ENCODE data around the gene BOLL.
"Not testable (repeated sequence)": the region's sequence is repeated elsewhere in the genome, so short reads cannot be mapped to it uniquely, and the experiment has no call there.

BOLL gene

GRCh38 chr2:197707316-197708213 is 77.6 kb downstream of the BOLL start:
- no peak for DNase-seq (ENCODE audit: low read depth in 1 of 2, low spot score in 1 of 2)

GRCh38 chr2:197706839-197707207 is 78.3 kb downstream of the BOLL start:
- no peak for DNase-seq (ENCODE audit: low read depth in 1 of 2, low spot score in 1 of 2)

GRCh38 chr2:197705912-197706838 is 78.9 kb downstream of the BOLL start:
- no peak for DNase-seq (ENCODE audit: low read depth in 1 of 2, low spot score in 1 of 2)

- DNase-seq (ENCODE audit: low read depth in 1 of 2, low spot score in 1 of 2): peak; percentile 82 to 92
Measured at GRCh38 chr2:197705121-197705911, 79.8 kb downstream of the BOLL start, which contains the start of gene MARS2. Gene MARS2 (plus strand): TSS chr2:197705369. CDS start chr2:197705406, 37 bp downstream.

GRCh38 chr2:197704434-197705120 is 80.5 kb downstream of the BOLL start:
- no peak for DNase-seq (ENCODE audit: low read depth in 1 of 2, low spot score in 1 of 2)

GRCh38 chr2:197700960-197701359 is 84.2 kb downstream of the BOLL start:
- no peak for DNase-seq (ENCODE audit: low read depth in 1 of 2, low spot score in 1 of 2)

- not testable (repeated sequence) for DNase-seq (ENCODE audit: low read depth in 1 of 2, low spot score in 1 of 2)
Measured at GRCh38 chr2:197699724-197700123, 85.4 kb downstream of the BOLL start.

- DNase-seq (ENCODE audit: low read depth in 1 of 2, low spot score in 1 of 2): not testable (repeated sequence)
Measured at GRCh38 chr2:197696571-197696970, 88.5 kb downstream of the BOLL start.

GRCh38 chr2:197695971-197696370 is 89.1 kb downstream of the BOLL start:
- not testable (repeated sequence) for DNase-seq (ENCODE audit: low read depth in 1 of 2, low spot score in 1 of 2)

GRCh38 chr2:197695206-197695605 is 89.9 kb downstream of the BOLL start:
- DNase-seq (ENCODE audit: low read depth in 1 of 2, low spot score in 1 of 2): not testable (repeated sequence)

- no peak for DNase-seq (ENCODE audit: low read depth in 1 of 2, low spot score in 1 of 2)
Measured at GRCh38 chr2:197677483-197677882, 107.6 kb downstream of the BOLL start.

- no peak for DNase-seq (ENCODE audit: low read depth in 1 of 2, low spot score in 1 of 2)
Measured at GRCh38 chr2:197677056-197677455, 108.1 kb downstream of the BOLL start.

Measured in activated T-helper 1 cell treated with anti-CD3 and anti-CD28 coated beads, Interleukin-2, amount 50 U/mL, for 16 hours (primary cell).